Measurements from ENCODE around the gene MEOX1. TPM values are rescaled to one million over a fixed set of nuclear protein-coding genes. Genes with fewer than 3 reads are reported as not detected.

The MEOX1 gene
- total RNA-seq, 1 experiment from 2014 or later, result not detected

DNA sequence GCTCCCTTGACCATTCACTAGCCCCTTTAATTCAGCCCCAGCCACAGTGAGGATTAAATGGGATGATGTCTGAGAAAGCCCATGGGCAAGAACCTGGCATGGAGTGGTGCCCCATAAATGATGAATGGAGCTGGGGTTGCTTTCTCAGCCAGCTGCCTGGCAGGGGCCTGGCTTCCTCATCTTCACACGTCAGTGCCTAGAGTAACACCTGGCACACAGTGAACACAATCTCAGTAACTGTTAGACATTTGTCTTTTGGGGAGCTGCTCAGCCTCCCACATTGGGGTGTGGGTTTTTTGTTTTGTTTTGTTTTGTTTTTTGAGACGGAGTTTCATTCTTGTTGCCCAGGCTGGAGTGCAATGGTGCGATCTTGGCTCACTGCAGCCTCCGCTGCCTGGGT lies 47.5 kb upstream of the MEOX1 start:
- no peak overlapping the region for H3K56ac ChIP-seq (ENCODE audit: insufficient read length, low read depth, low read length)
- H3K4ac ChIP-seq (ENCODE audit: low read depth, low read length), result no peak overlapping the region
- Mint-ChIP-seq H3K36me3 (ENCODE audit: insufficient read depth in 1 of 3, low read depth in 3 of 3) (no peaks in the 10 kb centered on the region), H3K27ac (no peak overlapping the region), H3K9me3 (no peaks in the 10 kb centered on the region; a peak in 2 of 5 replicates), H3K27me3 (ENCODE audit: low read depth) (peaks cover 32% of the 10 kb centered on the region), H3K4me3 (no peak overlapping the region), H3K4me1 (peaks cover 13 to 16% of the 10 kb centered on the region in 2 experiments)
- H4K8ac ChIP-seq (replicated peaks; ENCODE audit: insufficient read length, low read depth, low read length), result no peak overlapping the region
- H2BK12ac ChIP-seq (ENCODE audit: insufficient read length, low read depth, low read length), result no peak overlapping the region
- no peak overlapping the region for H3K14ac ChIP-seq (ENCODE audit: insufficient read depth, low read length)
- H4K5ac ChIP-seq (ENCODE audit: insufficient read length, low read depth, low read length), result no peak overlapping the region
- no peak overlapping the region for H2AK5ac ChIP-seq (ENCODE audit: insufficient read length, low read length)
- H2AFZ ChIP-seq (ENCODE audit: low read length), result no peak overlapping the region
- no peaks in the 10 kb centered on the region for H4K20me1 ChIP-seq (ENCODE audit: control insufficient read depth, insufficient read depth, insufficient read length)
- peaks cover 11% of the 10 kb centered on the region; the same call in 1 of the 2 replicates for H3K27me3 ChIP-seq (ENCODE audit: insufficient read depth, low read length)
- no peak overlapping the region for H2BK20ac ChIP-seq (ENCODE audit: low read depth, low read length, poor library complexity, severe bottlenecking)
- H2BK15ac ChIP-seq (ENCODE audit: low read depth, low read length), result no peak overlapping the region
- no peak overlapping the region for H3K23ac ChIP-seq (ENCODE audit: insufficient read length, low read depth, low read length)
- H2BK120ac ChIP-seq (ENCODE audit: low read depth, low read length, poor library complexity, severe bottlenecking), result no peak overlapping the region
- H3K9me3 ChIP-seq (ENCODE audit: control insufficient read depth, low read depth, low read length), result no peaks in the 10 kb centered on the region
- H3K79me2 ChIP-seq (ENCODE audit: insufficient read depth, low read length), result no peaks in the 10 kb centered on the region
- no peak overlapping the region for H3T11ph ChIP-seq (ENCODE audit: low read length)
- no peak overlapping the region for H2BK5ac ChIP-seq (ENCODE audit: insufficient read length, low read length)
- no CpG with 5 or more reads among the region's 4 CpGs for WGBS (ENCODE audit: extremely low coverage, insufficient read length, low lambda C conversion rate)
- H3K4me2 ChIP-seq (ENCODE audit: insufficient read depth, insufficient read length, low read length), result no peak overlapping the region
- no peak overlapping the region for H3K27ac ChIP-seq (ENCODE audit: insufficient read length, low read depth, low read length)
- TF ChIP-seq CTCF (conservative IDR thresholded peaks at IDR 0.05), result no peak
- H3K18ac ChIP-seq (ENCODE audit: insufficient read length, low read depth, low read length), result no peak overlapping the region
- H4K91ac ChIP-seq (ENCODE audit: insufficient read length, low read depth, low read length), result no peak overlapping the region
- H3K4me1 ChIP-seq (ENCODE audit: insufficient read depth, low read length), result no peaks in the 10 kb centered on the region
- no peak for DNase-seq
- H3K9ac ChIP-seq (ENCODE audit: extremely low read depth, insufficient read length, low read length), result no peak overlapping the region
- no peaks in the 10 kb centered on the region for H3K79me1 ChIP-seq (ENCODE audit: insufficient read depth, low read depth, low read length, poor library complexity, severe bottlenecking)
- peaks cover 6% of the 10 kb centered on the region for H3K23me2 ChIP-seq (ENCODE audit: insufficient read length, low read depth, low read length, poor library complexity, severe bottlenecking)
